Hematopoietic multipotent progenitor cell treated with erythropoietin and hydrocortisone succinate and interleukin-3 and kit ligand, for 8 days (in vitro differentiated cells): Measurements from ENCODE around the gene OMA1.
"Not testable (repeated sequence)": the region's sequence is repeated elsewhere in the genome, so short reads cannot be mapped to it uniquely, and the experiment has no call there.

Source experiments
- DNase-seq: peaks from one replicate; pipeline ENCODE4 v3.0.0-alpha.2; 2015

The OMA1 gene

DNA sequence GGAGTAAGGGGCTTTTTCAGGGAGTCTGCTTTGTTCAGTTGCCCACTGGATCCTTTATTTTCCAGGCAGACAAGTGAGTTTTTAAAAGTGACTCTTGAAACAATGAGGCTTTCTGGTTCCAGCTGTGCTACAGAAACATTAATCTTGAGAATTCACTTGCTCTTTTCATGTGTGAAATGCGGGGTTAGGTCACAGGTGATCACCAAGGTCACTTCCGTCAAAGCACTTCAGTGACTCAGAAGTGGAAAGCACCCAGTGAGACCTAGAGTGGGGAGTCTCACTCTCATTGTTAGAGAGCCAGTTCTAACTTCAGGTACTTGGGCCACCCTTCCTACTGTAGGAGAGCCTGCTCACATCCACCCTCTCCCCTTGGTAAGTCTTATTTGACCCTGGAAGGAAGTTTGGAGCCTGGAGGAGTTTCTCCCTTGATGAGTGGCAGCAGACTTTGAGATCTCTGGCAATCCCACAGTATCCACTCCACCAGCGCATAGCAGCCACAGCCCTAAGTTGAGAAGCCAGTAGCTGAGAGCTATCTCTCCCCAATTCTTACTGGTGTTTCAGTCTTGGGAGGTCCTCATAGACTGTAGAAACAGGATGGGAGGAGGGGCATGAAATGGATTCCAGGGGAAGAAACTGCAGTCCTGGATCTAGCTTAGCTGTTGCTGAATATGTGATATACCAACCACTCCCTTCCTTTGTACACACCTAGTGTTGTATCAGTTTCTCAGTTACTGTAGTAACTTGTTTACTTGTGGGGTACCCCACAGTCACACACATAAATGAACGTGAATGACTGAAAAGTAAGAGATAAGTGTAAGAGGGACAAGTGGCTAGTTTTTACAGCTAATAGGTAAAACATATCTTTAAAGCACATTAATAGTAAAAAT, 27.4 kb upstream of the OMA1 start:
- no peak for DNase-seq

DNA sequence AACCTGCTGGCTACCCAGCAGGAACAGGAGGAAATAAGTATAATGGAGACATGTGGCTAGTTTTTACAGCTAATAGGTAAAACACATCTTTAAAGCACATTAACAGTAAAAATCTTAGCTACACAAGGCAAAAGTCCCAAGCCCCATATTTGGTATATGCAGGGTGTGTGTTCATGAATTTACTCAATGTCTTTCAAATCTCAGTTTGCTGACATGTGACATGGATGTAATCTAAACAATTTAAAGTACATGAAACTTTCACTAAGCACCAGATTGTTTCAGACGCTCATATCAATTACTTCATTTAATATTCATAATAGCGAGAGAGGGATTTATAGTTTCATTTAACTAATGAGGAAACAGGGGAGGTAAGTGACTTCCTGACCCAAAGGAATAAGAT, 26.6 kb upstream of the OMA1 start:
- DNase-seq, result no peak

GRCh38 chr1:58572690-58573089, 26.2 kb upstream of the OMA1 start:
- no peak for DNase-seq

DNA sequence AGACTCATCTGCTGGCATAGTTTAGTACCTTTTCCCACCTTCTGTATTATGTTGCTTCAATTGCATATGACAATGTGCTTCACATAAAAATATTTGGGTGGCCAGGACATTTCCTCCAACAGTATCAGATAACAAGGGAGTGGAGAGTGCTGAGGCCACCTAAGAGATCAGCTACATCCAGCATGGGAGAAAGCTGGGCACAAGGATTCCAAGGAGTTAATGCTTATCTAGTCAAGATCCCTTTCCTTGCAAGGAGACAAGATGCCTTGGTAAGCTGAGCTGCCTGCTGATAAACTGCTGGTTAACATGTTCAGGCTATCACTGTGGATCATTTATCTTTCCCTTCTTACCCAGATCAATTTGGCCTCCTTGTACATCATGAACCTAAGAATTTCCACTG, 25.1 kb upstream of the OMA1 start:
- DNase-seq, result no peak

DNA sequence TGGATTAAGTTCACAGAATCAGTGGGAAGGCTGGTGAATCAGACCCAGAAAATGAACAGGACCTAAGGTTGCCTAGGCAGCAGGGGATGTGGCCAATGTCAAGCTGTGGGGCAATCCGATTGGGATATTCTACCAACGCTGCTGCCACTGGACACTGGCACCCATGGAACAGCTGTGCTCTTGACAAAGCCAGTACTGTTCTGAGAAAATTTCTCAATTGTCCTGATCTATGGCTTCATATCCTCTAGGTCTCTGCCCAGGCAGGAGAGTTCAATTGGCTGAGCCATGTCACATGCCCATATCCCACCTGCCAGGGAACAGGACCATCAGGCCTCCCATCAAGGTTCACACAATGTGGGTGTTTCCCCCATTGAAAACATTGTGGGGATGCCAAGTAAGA, 24.3 kb upstream of the OMA1 start:
- DNase-seq, result no peak

GRCh38 chr1:58570094-58570493, 23.6 kb upstream of the OMA1 start:
- DNase-seq, result no peak

- DNase-seq, result no peak
Observed at GRCh38 chr1:58568911-58569310, 22.4 kb upstream of the OMA1 start.

DNA sequence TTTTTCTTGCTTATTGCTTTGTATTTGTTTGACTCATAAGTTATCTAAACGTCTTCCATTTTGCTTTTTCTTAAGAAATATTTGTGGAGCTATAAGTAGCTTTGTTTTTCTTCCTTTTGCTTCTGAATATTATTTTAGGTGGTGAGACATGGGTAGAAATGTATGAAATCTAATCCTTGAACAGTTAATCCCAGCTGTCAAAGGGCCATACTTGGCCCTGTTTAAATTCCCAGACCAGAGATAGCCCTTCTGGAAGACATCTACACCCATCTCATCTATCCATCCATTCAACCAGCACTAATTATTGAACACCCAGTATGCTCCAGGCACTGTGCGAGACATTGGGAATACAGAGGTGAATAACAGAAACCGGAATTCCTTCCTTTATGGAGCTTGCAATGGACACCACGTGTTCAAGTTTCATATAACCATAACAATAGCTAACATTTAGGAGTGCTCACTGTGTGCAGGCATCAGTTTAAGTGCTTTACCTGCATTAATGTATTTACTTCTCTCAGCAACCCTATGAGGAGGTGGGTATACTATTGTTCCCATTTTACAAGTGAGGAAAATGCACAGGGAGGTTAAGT, 21.8 kb upstream of the OMA1 start:
- DNase-seq, result no peak

- DNase-seq, result no peak
Observed at GRCh38 chr1:58566339-58566738, 19.8 kb upstream of the OMA1 start.

- DNase-seq, result not testable (repeated sequence)
Observed at GRCh38 chr1:58563715-58564114, 17.2 kb upstream of the OMA1 start.

DNA sequence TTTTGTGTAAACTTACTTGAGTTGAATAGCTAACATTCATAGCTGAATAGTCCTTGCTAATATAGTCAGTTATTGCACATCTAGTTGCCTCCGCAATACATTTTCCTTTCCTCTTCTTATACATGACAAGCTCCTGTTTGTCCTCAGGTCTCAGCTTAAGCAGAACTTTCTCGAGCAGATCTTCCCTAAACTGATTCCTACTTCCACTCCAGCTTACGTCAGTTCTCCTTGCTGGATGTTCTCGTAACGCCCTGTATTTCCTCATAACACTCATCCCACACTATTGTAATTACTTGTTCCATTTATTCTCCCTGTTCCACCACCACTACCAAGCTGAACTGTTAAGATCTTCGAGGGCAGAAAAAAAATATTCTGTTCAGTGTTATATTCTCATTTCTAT, 15.1 kb upstream of the OMA1 start:
- no peak for DNase-seq

DNA sequence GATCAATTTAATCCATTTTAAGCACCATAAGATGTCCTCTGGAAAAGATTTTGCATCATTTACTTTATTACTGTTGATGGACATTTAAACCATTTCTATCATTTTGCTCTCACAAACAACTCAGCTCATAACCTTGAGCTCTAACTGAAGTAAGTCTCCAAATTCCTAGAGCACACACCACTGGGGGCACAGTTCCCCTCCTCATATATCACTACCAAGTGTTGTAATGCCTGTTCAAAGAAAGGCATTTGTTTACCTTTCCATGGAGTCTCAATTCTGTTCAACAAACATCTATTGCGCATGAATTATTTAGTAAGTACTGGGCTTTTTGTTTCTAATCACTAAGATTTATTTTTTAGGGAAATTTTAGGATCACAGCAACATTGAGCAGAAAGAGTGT, 8.9 kb upstream of the OMA1 start:
- no peak for DNase-seq

DNA sequence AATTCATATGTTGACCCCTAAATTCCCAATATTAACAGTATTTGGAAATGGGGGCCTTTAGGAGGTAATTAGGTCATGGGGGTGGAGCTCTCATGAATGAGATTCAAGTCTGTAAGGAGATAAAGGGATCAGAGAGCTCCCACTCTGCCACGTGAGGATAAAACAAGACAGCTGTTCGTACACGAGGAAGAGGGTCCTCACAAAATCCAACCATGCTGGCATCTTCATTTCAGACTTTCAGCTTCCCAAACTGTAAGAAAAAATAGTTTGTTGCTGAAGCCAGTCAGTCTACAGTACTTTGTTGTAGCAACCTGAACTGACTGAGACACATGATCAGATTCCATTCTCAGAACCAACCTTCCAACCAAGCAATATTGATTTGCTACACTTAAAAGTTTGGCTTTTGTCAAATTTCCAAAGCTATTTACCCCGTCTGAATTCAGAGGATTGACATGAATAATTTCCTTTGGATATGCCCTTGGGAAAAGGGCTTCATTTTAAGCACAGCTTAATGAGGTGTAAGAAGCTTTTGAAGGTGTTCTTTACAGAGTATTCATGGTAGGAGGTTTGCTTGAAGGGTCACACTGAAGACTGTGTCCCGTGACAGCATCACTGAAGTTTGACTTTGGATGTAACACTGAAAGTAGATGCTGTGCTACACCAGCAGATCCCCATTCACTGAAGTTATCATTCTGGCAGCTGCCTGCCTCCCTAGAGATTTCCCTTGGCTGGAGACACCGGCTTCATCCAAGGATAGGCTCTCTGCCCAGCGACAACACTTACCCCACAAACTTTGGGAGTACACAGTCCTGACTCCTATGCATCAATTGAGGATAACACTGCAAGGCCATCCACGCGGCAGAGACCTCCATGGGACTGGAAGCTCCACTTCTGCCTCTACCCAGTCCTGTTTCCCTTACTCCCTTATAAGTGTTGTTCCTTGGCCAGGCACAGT, 4.9 kb upstream of the OMA1 start:
- DNase-seq, result no peak

DNA sequence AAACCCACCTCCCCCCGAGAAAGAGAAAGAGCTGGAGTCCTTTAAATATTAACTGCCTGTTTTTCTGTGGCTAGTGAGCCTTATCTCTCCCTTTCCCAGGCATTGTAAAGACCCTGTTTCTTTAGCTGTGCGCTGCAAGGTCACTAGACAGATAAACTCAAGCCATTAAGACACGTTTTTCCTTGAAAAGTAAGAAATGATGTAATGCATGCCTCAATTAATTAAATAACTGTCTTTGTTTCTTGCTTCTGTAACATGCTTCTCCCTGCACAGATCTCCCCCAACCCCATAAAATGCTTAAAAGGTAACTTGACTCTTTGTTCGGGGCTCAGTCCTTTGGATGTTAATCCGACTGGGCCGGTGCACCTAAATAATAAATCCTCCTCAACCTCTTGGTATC, 2.8 kb upstream of the OMA1 start:
- peak; percentile 86 for DNase-seq

DNA sequence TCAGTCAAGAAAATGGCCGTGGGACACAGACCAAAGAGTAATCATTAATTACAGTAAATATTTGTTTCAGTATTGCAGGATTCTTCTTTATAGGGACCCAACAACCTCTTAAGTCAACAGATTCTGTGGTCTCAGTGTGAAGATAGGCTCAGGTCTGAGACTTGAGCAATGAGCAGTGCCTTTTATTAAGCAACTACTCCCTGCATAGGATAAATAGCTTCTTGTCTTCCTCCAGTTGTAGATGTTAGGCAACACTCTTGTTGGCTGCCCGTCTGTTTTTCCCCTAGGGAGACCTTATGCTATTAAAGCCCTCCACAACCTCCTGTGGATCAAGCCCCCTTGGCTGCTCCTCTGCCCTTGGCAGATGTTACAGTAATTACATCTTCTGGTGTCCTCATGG, 1.8 kb upstream of the OMA1 start:
- peak; percentile 6 for DNase-seq

- DNase-seq, result peak; percentile 70
Observed at GRCh38 chr1:58545591-58546519, 671 bp downstream of the OMA1 start.

- DNase-seq, result peak; percentile 30
Observed at GRCh38 chr1:58543260-58543659, 3.3 kb downstream of the OMA1 start.

DNA sequence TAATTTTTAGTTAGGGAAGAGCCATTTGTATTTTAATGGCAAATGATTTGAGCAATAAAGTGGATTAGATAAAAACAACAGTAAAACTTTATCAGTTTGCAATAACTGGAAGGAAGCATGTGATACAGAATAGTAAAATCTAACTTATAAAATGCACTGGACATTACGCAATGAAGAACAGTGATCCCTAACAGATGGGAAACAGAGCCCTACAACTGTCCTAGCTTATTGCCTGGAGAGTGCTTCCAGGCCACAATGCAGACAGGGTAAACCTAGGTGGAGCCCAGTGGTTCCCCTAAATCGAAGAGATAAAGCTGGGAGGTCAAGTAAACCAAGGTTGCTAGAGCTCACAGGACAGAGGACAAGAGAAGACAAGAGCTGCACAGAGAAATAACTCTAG, 7.0 kb downstream of the OMA1 start:
- DNase-seq, result no peak

DNA sequence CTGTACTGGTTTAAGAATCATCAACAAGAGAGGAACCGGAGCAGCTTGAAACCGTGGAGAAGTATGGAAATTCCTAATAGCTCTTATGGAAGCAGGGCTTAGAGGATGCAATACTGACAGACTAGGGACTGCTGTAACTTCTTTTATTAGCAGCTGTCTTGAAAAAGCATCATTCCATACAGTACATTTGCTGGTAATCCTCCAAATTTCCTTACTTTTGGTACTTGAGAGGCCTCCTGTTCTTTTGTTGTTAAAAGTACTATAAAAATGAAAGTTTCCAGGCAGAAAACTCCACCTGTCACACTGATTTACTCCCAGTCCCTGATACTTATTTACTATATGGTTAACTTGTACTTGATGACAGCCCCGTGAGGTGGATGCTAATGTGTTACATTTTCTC, 7.7 kb downstream of the OMA1 start:
- DNase-seq, result no peak

- not testable (repeated sequence) for DNase-seq
Observed at GRCh38 chr1:58531842-58532241, 14.7 kb downstream of the OMA1 start.

GRCh38 chr1:58529284-58529683, 17.2 kb downstream of the OMA1 start:
- DNase-seq, result no peak

- DNase-seq, result no peak
Observed at GRCh38 chr1:58528518-58528917, 18.0 kb downstream of the OMA1 start.
